ENCODE measurements around the gene PARD6B. TPM values are rescaled to one million over a fixed set of nuclear protein-coding genes. Genes with fewer than 3 reads are reported as not detected.

Gene PARD6B
- total RNA-seq, 1 experiment from 2014 or later = 29.6 TPM

GRCh38 chr20:50708845-50709635, 22.3 kb upstream of the PARD6B start (continued):
- TF ChIP-seq ZNF532 (CRISPR knock-in tag; IDR thresholded peaks at IDR 0.05; ENCODE audit: borderline replicate concordance) = no peak
- TF ChIP-seq SP1 (CRISPR knock-in tag; conservative IDR thresholded peaks at IDR 0.05) = no peak
- no peak for TF ChIP-seq AR (CRISPR knock-in tag; IDR thresholded peaks at IDR 0.05)
- TF ChIP-seq, protein P1, sequence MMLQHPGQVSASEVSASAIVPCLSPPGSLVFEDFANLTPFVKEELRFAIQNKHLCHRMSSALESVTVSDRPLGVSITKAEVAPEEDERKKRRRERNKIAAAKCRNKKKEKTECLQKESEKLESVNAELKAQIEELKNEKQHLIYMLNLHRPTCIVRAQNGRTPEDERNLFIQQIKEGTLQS (CRISPR knock-in tag; conservative IDR thresholded peaks at IDR 0.05) = no peak
- TF ChIP-seq FOXP1 (CRISPR knock-in tag; IDR thresholded peaks at IDR 0.05; ENCODE audit: borderline replicate concordance) = no peak
- no peak for TF ChIP-seq ERG (CRISPR knock-in tag; IDR thresholded peaks at IDR 0.05)
- no peak for TF ChIP-seq TCF7 (CRISPR knock-in tag; IDR thresholded peaks at IDR 0.05; ENCODE audit: low read depth)

- H3K4me3 Mint-ChIP-seq = no peak overlapping the region
- ChIA-PET POLR2A (no interaction called here), CTCF (interaction anchor here (1.0 kb wide), 1 partner anchor 9 kb away, joined by 3 read pairs; no protein-coding TSS in a partner anchor)
- no peaks in the 10 kb centered on the region; the same call in none of the 2 replicates for H3K27me3 Mint-ChIP-seq (ENCODE audit: low read depth)
- H3K4me1 Mint-ChIP-seq = peaks cover 32% of the 10 kb centered on the region
- ATAC-seq = no peak
- H3K27ac Mint-ChIP-seq = no peak overlapping the region
- no peak for TF ChIP-seq SOX15 (CRISPR knock-in tag; IDR thresholded peaks at IDR 0.05)
- TF ChIP-seq RELA (CRISPR knock-in tag; IDR thresholded peaks at IDR 0.05; ENCODE audit: borderline replicate concordance) = no peak
- TF ChIP-seq AFF4 (CRISPR knock-in tag; IDR thresholded peaks at IDR 0.05; ENCODE audit: borderline replicate concordance) = no peak
- no peak for TF ChIP-seq GABPB1 (CRISPR knock-in tag; IDR thresholded peaks at IDR 0.05)
- TF ChIP-seq ATF6 (CRISPR knock-in tag; IDR thresholded peaks at IDR 0.05) = no peak
- TF ChIP-seq HMGA2 (CRISPR knock-in tag; IDR thresholded peaks at IDR 0.05) = no peak
- TF ChIP-seq, protein P2, sequence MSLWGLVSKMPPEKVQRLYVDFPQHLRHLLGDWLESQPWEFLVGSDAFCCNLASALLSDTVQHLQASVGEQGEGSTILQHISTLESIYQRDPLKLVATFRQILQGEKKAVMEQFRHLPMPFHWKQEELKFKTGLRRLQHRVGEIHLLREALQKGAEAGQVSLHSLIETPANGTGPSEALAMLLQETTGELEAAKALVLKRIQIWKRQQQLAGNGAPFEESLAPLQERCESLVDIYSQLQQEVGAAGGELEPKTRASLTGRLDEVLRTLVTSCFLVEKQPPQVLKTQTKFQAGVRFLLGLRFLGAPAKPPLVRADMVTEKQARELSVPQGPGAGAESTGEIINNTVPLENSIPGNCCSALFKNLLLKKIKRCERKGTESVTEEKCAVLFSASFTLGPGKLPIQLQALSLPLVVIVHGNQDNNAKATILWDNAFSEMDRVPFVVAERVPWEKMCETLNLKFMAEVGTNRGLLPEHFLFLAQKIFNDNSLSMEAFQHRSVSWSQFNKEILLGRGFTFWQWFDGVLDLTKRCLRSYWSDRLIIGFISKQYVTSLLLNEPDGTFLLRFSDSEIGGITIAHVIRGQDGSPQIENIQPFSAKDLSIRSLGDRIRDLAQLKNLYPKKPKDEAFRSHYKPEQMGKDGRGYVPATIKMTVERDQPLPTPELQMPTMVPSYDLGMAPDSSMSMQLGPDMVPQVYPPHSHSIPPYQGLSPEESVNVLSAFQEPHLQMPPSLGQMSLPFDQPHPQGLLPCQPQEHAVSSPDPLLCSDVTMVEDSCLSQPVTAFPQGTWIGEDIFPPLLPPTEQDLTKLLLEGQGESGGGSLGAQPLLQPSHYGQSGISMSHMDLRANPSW (CRISPR knock-in tag; conservative IDR thresholded peaks at IDR 0.05; ENCODE audit: low read depth) = no peak
- no peak for TF ChIP-seq NFATC4 (CRISPR knock-in tag; IDR thresholded peaks at IDR 0.05)
- TF ChIP-seq SP1 (CRISPR knock-in tag; conservative IDR thresholded peaks at IDR 0.05) = no peak
- no peak for DNase-seq (ENCODE audit: low spot score)
- H3K9me3 Mint-ChIP-seq = no peaks in the 10 kb centered on the region
- H3K36me3 Mint-ChIP-seq = no peaks in the 10 kb centered on the region
Measured at GRCh38 chr20:50709636-50709973, 21.8 kb upstream of the PARD6B start.
